WTC11 (cell line): ENCODE results near the gene USP34.

Source experiments
- CREM ChIP-seq: sonication (generic); formaldehyde crosslinking; IDR thresholded peaks from 2 replicates; pipeline ENCODE4 v1.8.1; 2022; ENCODE audit warnings: mild to moderate bottlenecking, missing genetic modification reagents, moderate library complexity
- CTCF ChIP-seq: fragments of 200-600 bp; IDR thresholded peaks from 2 replicates; pipeline ENCODE4 v1.8.0; 2022; ENCODE audit warnings: antibody characterized with exemption
- FOXK1 ChIP-seq: sonication (generic); formaldehyde crosslinking; IDR thresholded peaks from 2 replicates; pipeline ENCODE4 v1.8.0; 2022; ENCODE audit warnings: mild to moderate bottlenecking, moderate library complexity, missing genetic modification reagents
- JUN ChIP-seq: sonication (generic); formaldehyde crosslinking; IDR thresholded peaks from 2 replicates; pipeline ENCODE4 v1.8.0; 2023; ENCODE audit warnings: mild to moderate bottlenecking, missing genetic modification reagents
- SMAD3 ChIP-seq: sonication (generic); formaldehyde crosslinking; IDR thresholded peaks from 2 replicates; pipeline ENCODE4 v1.8.0; 2022; ENCODE audit warnings: missing genetic modification reagents, mild to moderate bottlenecking, borderline replicate concordance
- TEAD4 ChIP-seq: sonication (generic); formaldehyde crosslinking; IDR thresholded peaks from 2 replicates; pipeline ENCODE4 v1.8.0; 2022; ENCODE audit warnings: mild to moderate bottlenecking, missing genetic modification reagents
- ZNF263 ChIP-seq: sonication (generic); formaldehyde crosslinking; IDR thresholded peaks from 2 replicates; pipeline ENCODE4 v1.8.1; 2022; ENCODE audit warnings: low read depth, mild to moderate bottlenecking, moderate library complexity, missing genetic modification reagents

GRCh38 chr2:61235716-61236115 lies 235.2 kb downstream of the USP34 start:
- TF ChIP-seq FOXK1 (no peak), CREM (CRISPR knock-in tag) (no peak), CTCF (no peak), ZNF263 (CRISPR knock-in tag) (no peak), SMAD3 (CRISPR knock-in tag) (no peak), TEAD4 (no peak), JUN (no peak)
